ENCODE measurements around the gene F5. TPM values are rescaled to one million over a fixed set of nuclear protein-coding genes. Genes with fewer than 3 reads are reported as not detected.
"Not testable (repeated sequence)": the region's sequence is repeated elsewhere in the genome, so short reads cannot be mapped to it uniquely, and the experiment has no call there.

F5 gene
- polyA plus RNA-seq, 3 donors, result 6.5 to 14.5 (median 7.1) TPM

- no peaks in the 10 kb centered on the region for H4K20me1 ChIP-seq (ENCODE audit: insufficient read depth, low read length)
- Mint-ChIP-seq H3K9me3 (peaks cover 0 to 5% (median 0%) of the 10 kb centered on the region in 7 donors), H3K27ac (no peak overlapping the region), H3K27me3 (ENCODE audit: low read depth in 3 of 3) (no peaks in the 10 kb centered on the region), H3K4me3 (no peak overlapping the region), H3K36me3 (peaks cover 75 to 76% of the 10 kb centered on the region in 2 donors), H3K4me1 (peaks cover 2% of the 10 kb centered on the region)
- H2AFZ ChIP-seq (ENCODE audit: insufficient read depth, low read depth, low read length, poor library complexity, severe bottlenecking), result no peak overlapping the region
- no peaks in the 10 kb centered on the region for H3K27me3 ChIP-seq (ENCODE audit: control insufficient read depth in 2 of 2, insufficient read depth in 2 of 2, low read length in 2 of 2)
- TF ChIP-seq CTCF (IDR thresholded peaks at IDR 0.05), result no peak
- no peak overlapping the region for H3K27ac ChIP-seq (ENCODE audit: low read depth in 1 of 2, low read length in 2 of 2)
- H3K9me3 ChIP-seq (replicated peaks in 1 of 2; ENCODE audit: control insufficient read depth in 1 of 2, insufficient read depth in 1 of 2, low read length in 2 of 2), result no peaks in the 10 kb centered on the region
- H3K9ac ChIP-seq (ENCODE audit: insufficient read depth, low read length, poor library complexity, severe bottlenecking), result no peak overlapping the region
- no peak for DNase-seq
- no peak overlapping the region for H3K4me2 ChIP-seq (replicated peaks; ENCODE audit: extremely low read depth, low read length, poor library complexity, severe bottlenecking)
- no peak overlapping the region for H3K4me3 ChIP-seq (replicated peaks in 1 of 3; ENCODE audit: low read depth in 2 of 3, low read length in 3 of 3)
- intact Hi-C loops (cut with micrococcal nuclease), result no loop called here
- peaks cover 26 to 81% of the 10 kb centered on the region in 2 donors for H3K36me3 ChIP-seq (replicated peaks in 1 of 2; ENCODE audit: control insufficient read depth in 1 of 2, insufficient read depth in 2 of 2, low read length in 2 of 2)
- no peaks in the 10 kb centered on the region for H3K79me2 ChIP-seq (ENCODE audit: insufficient read depth, low read length)
- no CpG with 5 or more reads among the region's 2 CpGs for WGBS (ENCODE audit: insufficient coverage)
- no peaks in the 10 kb centered on the region for H3K4me1 ChIP-seq (ENCODE audit: control insufficient read depth in 1 of 2, insufficient read depth in 2 of 2, low read length in 2 of 2)
Observed at GRCh38 chr1:169534653-169535052, 51.6 kb downstream of the F5 start.

GRCh38 chr1:169533528-169534190 lies 52.6 kb downstream of the F5 start:
- DNase-seq; intact Hi-C loops (cut with micrococcal nuclease); H4K20me1 ChIP-seq (ENCODE audit: insufficient read depth, low read length); H3K27me3 Mint-ChIP-seq (ENCODE audit: low read depth in 3 of 3); H3K4me1 ChIP-seq (ENCODE audit: control insufficient read depth in 1 of 2, insufficient read depth in 2 of 2, low read length in 2 of 2); H3K4me1 Mint-ChIP-seq; H3K4me3 Mint-ChIP-seq; H3K9ac ChIP-seq (ENCODE audit: insufficient read depth, low read length, poor library complexity, severe bottlenecking); H2AFZ ChIP-seq (ENCODE audit: insufficient read depth, low read depth, low read length, poor library complexity, severe bottlenecking); H3K79me2 ChIP-seq (ENCODE audit: insufficient read depth, low read length); H3K4me2 ChIP-seq (replicated peaks; ENCODE audit: extremely low read depth, low read length, poor library complexity, severe bottlenecking); H3K9me3 Mint-ChIP-seq; H3K9me3 ChIP-seq (replicated peaks in 1 of 2; ENCODE audit: control insufficient read depth in 1 of 2, insufficient read depth in 1 of 2, low read length in 2 of 2); H3K27me3 ChIP-seq (ENCODE audit: control insufficient read depth in 2 of 2, insufficient read depth in 2 of 2, low read length in 2 of 2); H3K4me3 ChIP-seq (replicated peaks in 1 of 3; ENCODE audit: low read depth in 2 of 3, low read length in 3 of 3); H3K27ac Mint-ChIP-seq; H3K27ac ChIP-seq (ENCODE audit: low read depth in 1 of 2, low read length in 2 of 2): not testable (repeated sequence)
- H3K36me3 ChIP-seq (replicated peaks in 1 of 2; ENCODE audit: control insufficient read depth in 1 of 2, insufficient read depth in 2 of 2, low read length in 2 of 2), result peaks cover 33 to 84% of the 10 kb centered on the region in 2 donors
- H3K36me3 Mint-ChIP-seq, result peaks cover 75 to 85% of the 10 kb centered on the region in 2 donors
- WGBS (ENCODE audit: insufficient coverage), result 100% methylated on average over 1 of the region's 9 CpGs

All from CD14-positive monocyte (primary cell).